Measurements from ENCODE around the gene ERN1. TPM values are rescaled to one million over a fixed set of nuclear protein-coding genes. Genes with fewer than 3 reads are reported as not detected.

ERN1 gene
- total and polyA plus RNA-seq, 2 donors (not counting 3 experiments of a cell fraction or from before 2014, with no cell fraction given): 9.1 to 21.5 TPM

DNA sequence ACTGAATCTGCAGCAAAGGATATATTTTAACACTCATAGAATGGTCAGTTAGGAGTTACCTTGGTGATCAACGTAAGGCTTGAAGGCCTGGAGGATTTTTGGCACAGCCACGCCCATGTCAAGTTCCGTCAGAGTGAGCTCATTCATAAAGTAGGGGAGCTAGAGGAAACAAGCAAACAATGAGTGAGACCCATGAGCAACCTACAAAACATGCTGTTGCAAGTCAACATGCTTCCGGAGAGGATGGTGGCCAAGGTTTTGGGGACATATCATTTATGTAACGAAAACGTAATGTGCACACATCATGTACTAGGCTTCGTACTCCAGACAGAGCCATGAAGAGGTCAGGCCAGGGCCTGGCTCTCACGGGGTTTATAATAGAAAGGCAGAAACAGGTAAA lies 41.1 kb upstream of the ERN1 start:
- Histone ChIP-seq H3K9me3 (replicated peaks; ENCODE audit: control insufficient read depth, insufficient read depth, low read length) (no peaks in the 10 kb centered on the region), H3K27me3 (ENCODE audit: control insufficient read depth in 2 of 2, insufficient read depth in 2 of 2, low read length in 2 of 2) (no peaks in the 10 kb centered on the region), H3K9ac (replicated peaks; ENCODE audit: extremely low read depth, insufficient read depth, low read length) (peak overlapping the region; percentile 31), H3K9me1 (replicated peaks; ENCODE audit: control insufficient read depth, extremely low read depth, insufficient read depth, low read length) (no peaks in the 10 kb centered on the region), H3K79me2 (ENCODE audit: control insufficient read depth, insufficient read depth, low read length) (no peaks in the 10 kb centered on the region), H3K4me3 (replicated peaks in 1 of 3; ENCODE audit: insufficient read depth in 1 of 3, low read depth in 1 of 3, low read length in 3 of 3) (no peak overlapping the region), H3K36me3 (ENCODE audit: control insufficient read depth in 2 of 2, extremely low read depth in 1 of 2, insufficient read depth in 2 of 2, low read length in 2 of 2) (peaks cover 0 to 4% of the 10 kb centered on the region in 2 experiments), H3K4me2 (ENCODE audit: insufficient read depth, low read length) (peak overlapping the region; percentile 6), H3K4me1 (ENCODE audit: control insufficient read depth, extremely low read depth, insufficient read depth, low read length) (peaks cover 37% of the 10 kb centered on the region), H4K20me1 (replicated peaks; ENCODE audit: control insufficient read depth, extremely low read depth, insufficient read depth, low read length) (no peaks in the 10 kb centered on the region), H3K27ac (ENCODE audit: insufficient read depth, low read depth, low read length) (peak overlapping the region; percentile 84), H2AFZ (ENCODE audit: low read depth, low read length) (no peak overlapping the region)
- BruUV-seq (replicated peaks): no TSS peak
- peak; percentile 59 for DNase-seq (ENCODE audit: low read depth, low spot score)
- dilution Hi-C loops (cut with MboI; ENCODE audit: extremely low pct_ligation_motif_present, low sequenced_read_pairs) (no loop called here), intact Hi-C loops (cut with micrococcal nuclease) (loop anchor here (5.0 kb wide), 1 partner anchor 91 kb away; the partner anchor contains the start of gene TEX2)
- TF ChIP-seq, protein P1, sequence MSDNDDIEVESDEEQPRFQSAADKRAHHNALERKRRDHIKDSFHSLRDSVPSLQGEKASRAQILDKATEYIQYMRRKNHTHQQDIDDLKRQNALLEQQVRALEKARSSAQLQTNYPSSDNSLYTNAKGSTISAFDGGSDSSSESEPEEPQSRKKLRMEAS (IDR thresholded peaks at IDR 0.05; ENCODE audit: insufficient read depth, insufficient read length): no peak
- TF ChIP-seq POLR2A (IDR thresholded peaks at IDR 0.05; ENCODE audit: low read depth, low read length) (peak; percentile 39), MYC (IDR thresholded peaks at IDR 0.05; ENCODE audit: low read depth, low read length) (peak; percentile 24), POLR2AphosphoS5 (IDR thresholded peaks at IDR 0.05; ENCODE audit: insufficient read depth, low read depth, low read length) (peak; percentile 72), EZH2 (IDR thresholded peaks at IDR 0.05; ENCODE audit: borderline replicate concordance, low read depth, low read length, severe bottlenecking) (no peak), FOS (IDR thresholded peaks at IDR 0.05; ENCODE audit: borderline replicate concordance, insufficient read depth, low read length) (no peak), JUN (IDR thresholded peaks at IDR 0.05; ENCODE audit: borderline replicate concordance, insufficient read depth, insufficient read length, low read depth) (peak; percentile 90), CTCF (IDR thresholded peaks at IDR 0.05; ENCODE audit: extremely low read depth in 1 of 2, insufficient read depth in 1 of 2, low read depth in 1 of 2, low read length in 2 of 2) (no peak), GATA2 (IDR thresholded peaks at IDR 0.05; ENCODE audit: insufficient read depth, insufficient read length, low read depth, low read length) (no peak)
- peak; percentile 89 for FAIRE-seq
- POLR2A ChIA-PET: interaction anchor here (1.1 to 3.3 kb wide), 2 partner anchors 25 to 93 kb away, joined by 5 to 13 read pairs; no protein-coding TSS in a partner anchor
- CTCF ChIA-PET: interaction anchor here (1.4 to 3.3 kb wide), 6 partner anchors 10 to 111 kb away, joined by 3 to 23 read pairs (median 6); no protein-coding TSS in a partner anchor
